IMR-90 (cell line): ENCODE data around the gene TCP11L1. TPM values are rescaled to one million over a fixed set of nuclear protein-coding genes. Genes with fewer than 3 reads are reported as not detected.

Experiments used
- ATAC-seq: fragments of 200-7000 bp; cut with Tn5 transposase; 2 replicates; pipeline ENCODE4 v1.9.1; 2020; ENCODE audit warnings: low read depth, mild to moderate bottlenecking, moderate library complexity
- BruUV-seq: library from RNA; stranded (reverse); fragments of 400-500 nt; replicated peaks from 2 replicates; lab custom pipeline; 2021; lab: Mats Ljungman, UMichigan
- CTCF ChIA-PET: fragments of 300-600 bp; formaldehyde crosslinking; extraction: SDS; loops from one replicate; lab custom pipeline; 2021; ENCODE audit warnings: antibody characterized with exemption; lab: Yijun Ruan, JAX
- POLR2A ChIA-PET: fragments of 300-600 bp; sonication (Branson Sonifier 250); formaldehyde crosslinking; loops from one replicate; lab custom pipeline; 2022; ENCODE audit warnings: antibody characterized with exemption; ENCODE audit not compliant: unreplicated experiment; lab: Charles Lee
- DNase-seq: peaks from one replicate; pipeline ENCODE4 v3.0.0; 2013
- H2AFZ ChIP-seq: replicated peaks from 2 replicates; pipeline ENCODE3; 2013; ENCODE audit warnings: low read length, mild to moderate bottlenecking; ENCODE audit not compliant: poor library complexity
- H2AK5ac ChIP-seq: 2 replicates; pipeline ENCODE4 v1.6.1; 2013; ENCODE audit warnings: low read depth, low read length, inconsistent platforms
- H2AK9ac ChIP-seq: replicated peaks from 2 replicates; pipeline ENCODE3; 2013; ENCODE audit warnings: mild to moderate bottlenecking, low read depth, low read length, moderate library complexity; ENCODE audit not compliant: poor library complexity
- H2BK120ac ChIP-seq: 2 replicates; pipeline ENCODE4 v1.6.1; 2013; ENCODE audit warnings: low read depth, low read length, inconsistent platforms
- H2BK15ac ChIP-seq: 3 replicates; pipeline ENCODE4 v1.6.1; 2013; ENCODE audit warnings: low read depth, low read length, inconsistent platforms
- H2BK20ac ChIP-seq: 2 replicates; pipeline ENCODE4 v1.6.1; 2013; ENCODE audit warnings: low read depth, mild to moderate bottlenecking, inconsistent platforms, low read length, moderate library complexity
- H2BK5ac ChIP-seq: 2 replicates; pipeline ENCODE4 v1.6.1; 2013; ENCODE audit warnings: mild to moderate bottlenecking, low read depth, low read length, inconsistent platforms; ENCODE audit not compliant: poor library complexity, severe bottlenecking
- H3K14ac ChIP-seq: replicated peaks from 2 replicates; pipeline ENCODE4 v1.6.1; 2013; ENCODE audit warnings: low read depth, low read length, inconsistent platforms
- H3K18ac ChIP-seq: 2 replicates; pipeline ENCODE4 v1.6.1; 2013; ENCODE audit warnings: low read depth, low read length, control low read depth
- H3K23ac ChIP-seq: 2 replicates; pipeline ENCODE4 v1.6.1; 2013; ENCODE audit warnings: low read depth, low read length, inconsistent platforms
- H3K27ac ChIP-seq: 2 replicates; pipeline ENCODE4 v1.5.1; 2013; ENCODE audit warnings: mild to moderate bottlenecking, control low read depth, low read length; ENCODE audit not compliant: insufficient read depth
- H3K27me3 ChIP-seq: 2 replicates; pipeline ENCODE4 v1.6.1; 2013; ENCODE audit warnings: low read length; ENCODE audit not compliant: control insufficient read depth, insufficient read depth
- H3K36me3 ChIP-seq: 2 replicates; pipeline ENCODE4 v1.6.1; 2013; ENCODE audit warnings: low read length, mixed read lengths; ENCODE audit not compliant: control insufficient read depth, insufficient read depth
- H3K4ac ChIP-seq: 2 replicates; pipeline ENCODE4 v1.6.1; 2013; ENCODE audit warnings: low read depth, low read length, inconsistent platforms
- H3K4me1 ChIP-seq: 2 replicates; pipeline ENCODE4 v1.6.1; 2013; ENCODE audit warnings: low read length, mixed read lengths; ENCODE audit not compliant: control insufficient read depth, insufficient read depth
- H3K4me2 ChIP-seq: 2 replicates; pipeline ENCODE4 v1.6.1; 2013; ENCODE audit warnings: low read depth, mild to moderate bottlenecking, control low read depth, low read length, moderate library complexity
- H3K4me3 ChIP-seq: 2 replicates; pipeline ENCODE4 v1.5.1; 2013; ENCODE audit warnings: low read depth, mild to moderate bottlenecking, control low read depth, low read length, moderate library complexity; ENCODE audit not compliant: insufficient read depth
- H3K56ac ChIP-seq: 2 replicates; pipeline ENCODE4 v1.6.1; 2013; ENCODE audit warnings: low read length, inconsistent platforms; ENCODE audit not compliant: insufficient read depth; ENCODE audit errors: extremely low read depth
- H3K79me1 ChIP-seq, 2 experiments: 2 replicates each; pipeline ENCODE4 v1.6.1; 2013; ENCODE audit warnings: low read length in 2 of 2, inconsistent platforms in 1 of 2, low read depth in 1 of 2
- H3K9ac ChIP-seq: 2 replicates; pipeline ENCODE4 v1.6.1; 2013; ENCODE audit warnings: low read depth, low read length, control low read depth
- H3K9me1 ChIP-seq: 2 replicates; pipeline ENCODE4 v1.6.1; 2013; ENCODE audit warnings: low read length, inconsistent platforms; ENCODE audit not compliant: insufficient read depth
- H3K9me3 ChIP-seq: 2 replicates; pipeline ENCODE4 v1.6.1; 2013; ENCODE audit warnings: low read length; ENCODE audit not compliant: control insufficient read depth, insufficient read depth
- H4K20me1 ChIP-seq: 2 replicates; pipeline ENCODE4 v1.6.1; 2013; ENCODE audit warnings: low read length, inconsistent platforms; ENCODE audit not compliant: insufficient read depth
- H4K5ac ChIP-seq: 2 replicates; pipeline ENCODE4 v1.6.1; 2013; ENCODE audit warnings: mild to moderate bottlenecking, low read depth, low read length, control low read depth
- H4K8ac ChIP-seq, 2 experiments: 2 replicates each; pipeline ENCODE4 v1.6.1; 2013; ENCODE audit warnings: low read depth in 2 of 2, low read length in 2 of 2, control low read depth in 1 of 2, inconsistent platforms in 1 of 2
- H4K91ac ChIP-seq: 2 replicates; pipeline ENCODE4 v1.6.1; 2013; ENCODE audit warnings: low read depth, low read length, inconsistent platforms; ENCODE audit not compliant: insufficient read depth
- MAFK ChIP-seq: IDR thresholded peaks from 2 replicates; pipeline ENCODE4 v1.6.1; 2012; ENCODE audit warnings: low read depth, low read length, improper control_type of control experiment
- MXI1 ChIP-seq: IDR thresholded peaks from 2 replicates; pipeline ENCODE4 v1.6.1; 2012; ENCODE audit warnings: low read depth, mild to moderate bottlenecking, low read length, moderate library complexity, borderline replicate concordance
- WGBS, 2 experiments: methylation state at CpG; one replicate each; pipeline versions ENCODE4 v1.1.5 to v1.1.7; 2013; ENCODE audit warnings: missing lambda C conversion rate in 2 of 2; ENCODE audit not compliant: insufficient read length in 1 of 2; ENCODE audit errors: extremely low coverage in 2 of 2; 5-methylcytosine and 5-hydroxymethylcytosine counted together
- dilution Hi-C: fragments of 300-500 bp; cut with HindIII; formaldehyde crosslinking; loops from one replicate; pipeline ENCODE4 v1.14.3; 2018; ENCODE audit warnings: low sequenced_read_pairs; ENCODE audit not compliant: unreplicated experiment
- in situ Hi-C: fragments of 300-500 bp; cut with MboI; formaldehyde crosslinking; loops from 3 replicates; pipeline ENCODE4 v1.14.3; 2019; ENCODE audit warnings: low sequenced_read_pairs, inconsistent platforms, mixed read lengths
- intact Hi-C: fragments of 100-400 bp; cut with micrococcal nuclease; formaldehyde crosslinking; loops from 2 replicates; pipeline ENCODE4 v1.10.0; 2022
- polyA plus RNA-seq, 3 experiments: library from polyadenylated mRNA; depleted of rRNA; stranded (reverse); fragments of >200 nt; gene quantifications; 2 replicates each; pipeline ENCODE4 v1.2.3, GENCODE V29; 2012; ENCODE audit warnings: low replicate concordance in 1 of 3
- total RNA-seq: library from RNA; depleted of rRNA; stranded (reverse); fragments of >200 nt; gene quantifications from 2 replicates; pipeline ENCODE4 v1.2.3, GENCODE V29; 2012

TCP11L1 gene
- total and polyA plus RNA-seq, 2 of the 4 experiments (the other 2 are of a cell fraction): 13.9 to 17.4 TPM

GRCh38 chr11:33033493-33033892, 5.9 kb upstream of the TCP11L1 start:
- H3K36me3 ChIP-seq: no peaks in the 10 kb centered on the region
- H3K56ac ChIP-seq: no peak overlapping the region
- H3K4me3 ChIP-seq: no peak overlapping the region
- H3K9me1 ChIP-seq: no peaks in the 10 kb centered on the region
- H3K4ac ChIP-seq: no peak overlapping the region
- ChIA-PET CTCF (no interaction called here), POLR2A (no interaction called here)
- H3K18ac ChIP-seq: no peak overlapping the region
- no peak overlapping the region for H2BK15ac ChIP-seq
- dilution Hi-C loops (no loop called here), in situ Hi-C loops (no loop called here), intact Hi-C loops (loop anchor here (5.0 kb wide), 1 partner anchor 56 kb away; no protein-coding TSS in a partner anchor)
- H3K4me1 ChIP-seq: peaks cover under 1% of the 10 kb centered on the region; the same call in 1 of the 2 replicates
- H2AK9ac ChIP-seq: no peak overlapping the region
- H3K9me3 ChIP-seq: no peaks in the 10 kb centered on the region
- TF ChIP-seq MAFK (peak; percentile 56; the same call in 1 of the 2 replicates), MXI1 (no peak)
- no peak overlapping the region for H3K27ac ChIP-seq
- peaks cover 2% of the 10 kb centered on the region; the same call in 1 of the 2 replicates for H4K20me1 ChIP-seq
- no CpG with 5 or more reads among the region's 4 CpGs for WGBS, 2 experiments
- H4K91ac ChIP-seq: no peak overlapping the region
- no peak overlapping the region for H3K23ac ChIP-seq
- H4K5ac ChIP-seq: no peak overlapping the region
- no peak overlapping the region for H3K14ac ChIP-seq
- no peak overlapping the region for H4K8ac ChIP-seq
- H2AK5ac ChIP-seq: no peak overlapping the region
- H3K4me2 ChIP-seq: no peak overlapping the region
- BruUV-seq: no TSS peak
- DNase-seq (no peak), ATAC-seq (no peak)
- peaks cover 0 to 1% of the 10 kb centered on the region in 2 experiments; a peak in 1 of 4 replicates for H3K79me1 ChIP-seq
- no peak overlapping the region for H3K9ac ChIP-seq
- no peaks in the 10 kb centered on the region for H3K27me3 ChIP-seq
- no peak overlapping the region for H2AFZ ChIP-seq
- no peak overlapping the region for H2BK20ac ChIP-seq
- H2BK5ac ChIP-seq: no peak overlapping the region
- H2BK120ac ChIP-seq: no peak overlapping the region
